T-cell (primary cell): ENCODE data around the gene BIK. TPM values are rescaled to one million over a fixed set of nuclear protein-coding genes. Genes with fewer than 3 reads are reported as not detected.
A peak's percentile ranks its signal among the peaks of the same experiment; 100 is the strongest.

Experiments
- ATAC-seq, 4 experiments: fragments of 200-7000 bp in 3 of 4; fragments of 150-1000 bp in 1 of 4; cut with Tn5 transposase; replicated peaks in 1 of 4; 1 replicate in 3 of 4; 2 replicates in 1 of 4; pipeline ENCODE4 v1.10.0; 2021; ENCODE audit warnings: moderate library complexity in 3 of 4, mild to moderate bottlenecking in 2 of 4, moderate number of reproducible peaks in 1 of 4
- CTCF ChIA-PET, 2 donors: fragments of 300-600 bp; sonication (Branson Sonifier 250); formaldehyde crosslinking; loops; one replicate each; lab custom pipeline; 2022; ENCODE audit warnings: antibody characterized with exemption in 2 of 2; lab: Charles Lee
- POLR2A ChIA-PET, 2 donors: fragments of 300-600 bp; sonication (Branson Sonifier 250); formaldehyde crosslinking; loops; one replicate each; lab custom pipeline; 2022; ENCODE audit warnings: antibody characterized with exemption in 2 of 2; lab: Charles Lee
- DNase-seq, 35 experiments: peaks; one replicate each; pipeline versions ENCODE4 v3.0.0 to v3.0.0-alpha.2; 2013 to 2023
- H3K27ac ChIP-seq: one replicate; pipeline ENCODE4 v1.5.1; 2013; ENCODE audit warnings: low read length
- H3K27me3 ChIP-seq, 2 experiments: replicated peaks in 1 of 2; 1 replicate in 1 of 2; 2 replicates in 1 of 2; pipeline versions ENCODE4 v1.6.1 to v1.7.0; 2013; ENCODE audit warnings: low read length in 1 of 2, mixed read lengths in 1 of 2; ENCODE audit not compliant: control insufficient read depth in 2 of 2, insufficient read depth in 2 of 2; ENCODE audit errors: extremely low read depth in 1 of 2
- H3K36me3 ChIP-seq, 2 donors: 1 replicate in 1 of 2; 2 replicates in 1 of 2; pipeline versions ENCODE4 v1.6.1 to v1.7.0; 2013; ENCODE audit warnings: low read length in 1 of 2; ENCODE audit not compliant: control insufficient read depth in 2 of 2, insufficient read depth in 1 of 2; ENCODE audit errors: extremely low read depth in 1 of 2
- H3K4me1 ChIP-seq, 2 experiments: 1 replicate in 1 of 2; 2 replicates in 1 of 2; pipeline versions ENCODE4 v1.6.1 to v1.7.0; 2013; ENCODE audit warnings: low read length in 2 of 2, mixed read lengths in 1 of 2; ENCODE audit not compliant: insufficient read depth in 2 of 2, control insufficient read depth in 1 of 2; ENCODE audit errors: extremely low read depth in 1 of 2
- H3K4me3 ChIP-seq, 2 donors: 1 replicate in 1 of 2; 2 replicates in 1 of 2; pipeline versions ENCODE4 v1.5.1 to v1.7.0; 2013; ENCODE audit warnings: mild to moderate bottlenecking in 2 of 2, low read length in 1 of 2, moderate library complexity in 1 of 2; ENCODE audit not compliant: control insufficient read depth in 1 of 2; ENCODE audit errors: extremely low read depth in 1 of 2
- H3K9me3 ChIP-seq: 2 replicates; pipeline ENCODE4 v1.7.0; 2013
- H3K27ac Mint-ChIP-seq, 2 donors: one replicate each; pipeline ENCODE4 v1.8.0; 2020 to 2021; ENCODE audit warnings: mild to moderate bottlenecking in 2 of 2, mixed read lengths in 2 of 2
- H3K27me3 Mint-ChIP-seq, 2 donors: one replicate each; pipeline ENCODE4 v1.8.0; 2021 to 2022; ENCODE audit warnings: mixed read lengths in 2 of 2
- H3K36me3 Mint-ChIP-seq: one replicate; pipeline ENCODE4 v1.8.0; 2021; ENCODE audit warnings: mixed read lengths
- H3K4me1 Mint-ChIP-seq, 3 donors: one replicate each; pipeline ENCODE4 v1.8.0; 2020 to 2022; ENCODE audit warnings: mixed read lengths in 3 of 3, mild to moderate bottlenecking in 1 of 3
- H3K4me3 Mint-ChIP-seq, 3 donors: one replicate each; pipeline ENCODE4 v1.8.0; 2020 to 2022; ENCODE audit warnings: mild to moderate bottlenecking in 3 of 3, mixed read lengths in 3 of 3, moderate library complexity in 3 of 3
- H3K9me3 Mint-ChIP-seq, 3 donors: one replicate each; pipeline ENCODE4 v1.8.0; 2020 to 2022; ENCODE audit warnings: mixed read lengths in 3 of 3
- WGBS: methylation state at CpG from one replicate; pipeline ENCODE4 v1.1.5; 2013; ENCODE audit warnings: missing lambda C conversion rate; ENCODE audit not compliant: insufficient coverage; 5-methylcytosine and 5-hydroxymethylcytosine counted together
- total RNA-seq, 35 experiments: library from RNA in 6 of 35; stranded (reverse) in 6 of 35; fragments of 120-200 nt in 1 of 35; gene quantifications; one replicate each; pipeline versions ENCODE4 v1.2.1 to v1.2.4 and lab custom pipeline; 2013 to 2026

BIK gene
- total RNA-seq, 5 donors from 2014 or later (not counting 1 experiment from before 2014, with no cell fraction given): 2.0 to 3.2 (median 2.7) TPM

- WGBS: 69% methylated on average over 2 of the region's 6 CpGs
- ATAC-seq: peak in 1 of 4 experiments; percentile 10
- no peak overlapping the region for H3K27ac Mint-ChIP-seq
Measured at GRCh38 chr22:43090130-43090789, 20.3 kb upstream of the BIK start.

GRCh38 chr22:43092085-43092484, 18.5 kb upstream of the BIK start:
- no peaks in the 10 kb centered on the region for H3K36me3 Mint-ChIP-seq
- H3K27ac Mint-ChIP-seq: no peak overlapping the region
- H3K27me3 Mint-ChIP-seq: no peaks in the 10 kb centered on the region
- H3K9me3 ChIP-seq: no peaks in the 10 kb centered on the region
- peaks cover 8 to 12% (median 11%) of the 10 kb centered on the region in 3 donors for H3K4me1 Mint-ChIP-seq
- CTCF ChIA-PET: interaction anchor here (0.5 to 0.6 kb wide), 3 partner anchors 19 to 296 kb away, joined by 3 to 6 read pairs (median 3); no protein-coding TSS in a partner anchor
- H3K36me3 ChIP-seq: no peaks in the 10 kb centered on the region
- H3K27me3 ChIP-seq: peaks cover 0 to 2% of the 10 kb centered on the region in 2 experiments
- DNase-seq: no peak
- no peak overlapping the region for H3K4me3 ChIP-seq
- no peak overlapping the region for H3K27ac ChIP-seq
- POLR2A ChIA-PET: no interaction called here
- no peak overlapping the region for H3K4me3 Mint-ChIP-seq
- H3K4me1 ChIP-seq: peaks cover 5 to 20% of the 10 kb centered on the region in 2 experiments
- H3K9me3 Mint-ChIP-seq: peaks cover 0 to 7% (median 6%) of the 10 kb centered on the region in 3 donors
- 39% methylated on average over 8 of the region's 9 CpGs for WGBS
- ATAC-seq: no peak

More at GRCh38 chr22:43090130-43090789, 20.3 kb upstream of the BIK start:
- POLR2A ChIA-PET: no interaction called here
- Histone ChIP-seq H3K4me3 (no peak overlapping the region), H3K27me3 (peaks cover 0 to 2% of the 10 kb centered on the region in 2 experiments), H3K9me3 (no peaks in the 10 kb centered on the region), H3K27ac (no peak overlapping the region), H3K4me1 (peaks cover 5 to 35% of the 10 kb centered on the region in 2 experiments), H3K36me3 (no peaks in the 10 kb centered on the region)
- no peaks in the 10 kb centered on the region for H3K36me3 Mint-ChIP-seq
- peak in 22 of 35 experiments; percentile 5 to 64 (median 24) for DNase-seq
- peak overlapping the region; percentile 18 to 47 (median 45) for H3K4me3 Mint-ChIP-seq
- H3K27me3 Mint-ChIP-seq: no peaks in the 10 kb centered on the region
- H3K4me1 Mint-ChIP-seq: peaks cover 17 to 23% (median 19%) of the 10 kb centered on the region in 3 donors
- CTCF ChIA-PET: interaction anchor here in 1 of 2 donors (0.6 kb wide), 1 partner anchor 164 kb away, joined by 3 read pairs; no protein-coding TSS in a partner anchor
- H3K9me3 Mint-ChIP-seq: no peaks in the 10 kb centered on the region

GRCh38 chr22:43094085-43094484, 16.5 kb upstream of the BIK start:
- Mint-ChIP-seq H3K36me3 (no peaks in the 10 kb centered on the region), H3K4me3 (no peak overlapping the region), H3K4me1 (peaks cover 0 to 6% (median 6%) of the 10 kb centered on the region in 3 donors), H3K9me3 (peaks cover 0 to 7% (median 6%) of the 10 kb centered on the region in 3 donors), H3K27me3 (no peaks in the 10 kb centered on the region), H3K27ac (no peak overlapping the region)
- no peak overlapping the region for H3K27ac ChIP-seq
- H3K27me3 ChIP-seq: peaks cover 0 to 2% of the 10 kb centered on the region in 2 experiments
- ATAC-seq (no peak), DNase-seq (peak in 1 of 35 experiments; percentile 15)
- no peaks in the 10 kb centered on the region for H3K36me3 ChIP-seq
- POLR2A ChIA-PET: no interaction called here
- H3K4me3 ChIP-seq: no peak overlapping the region
- peaks cover 2 to 10% of the 10 kb centered on the region in 2 experiments for H3K4me1 ChIP-seq
- WGBS: 75% methylated on average over 3 of the region's 7 CpGs
- CTCF ChIA-PET: no interaction called here
- H3K9me3 ChIP-seq: no peaks in the 10 kb centered on the region

GRCh38 chr22:43094551-43094950, 16.0 kb upstream of the BIK start:
- POLR2A ChIA-PET: no interaction called here
- Mint-ChIP-seq H3K27me3 (no peaks in the 10 kb centered on the region), H3K27ac (no peak overlapping the region), H3K36me3 (no peaks in the 10 kb centered on the region), H3K9me3 (peaks cover 0 to 7% (median 6%) of the 10 kb centered on the region in 3 donors), H3K4me3 (no peak overlapping the region), H3K4me1 (peaks cover 0 to 4% (median 4%) of the 10 kb centered on the region in 3 donors)
- 88% methylated on average over 3 of the region's 4 CpGs for WGBS
- Histone ChIP-seq H3K36me3 (no peaks in the 10 kb centered on the region), H3K4me1 (peaks cover under 1 to 7% of the 10 kb centered on the region in 2 experiments), H3K9me3 (no peaks in the 10 kb centered on the region), H3K27ac (no peak overlapping the region), H3K27me3 (peaks cover 0 to 2% of the 10 kb centered on the region in 2 experiments), H3K4me3 (no peak overlapping the region)
- ATAC-seq (no peak), DNase-seq (no peak)
- CTCF ChIA-PET: no interaction called here

GRCh38 chr22:43096420-43096819, 14.1 kb upstream of the BIK start:
- H3K9me3 ChIP-seq: no peaks in the 10 kb centered on the region
- DNase-seq: no peak
- ATAC-seq: no peak
- H3K4me1 ChIP-seq: no peaks in the 10 kb centered on the region
- H3K36me3 ChIP-seq: no peaks in the 10 kb centered on the region
- peaks cover 0 to 2% of the 10 kb centered on the region in 2 experiments for H3K27me3 ChIP-seq
- no CpG with 5 or more reads among the region's 8 CpGs for WGBS
- Mint-ChIP-seq H3K4me3 (no peak overlapping the region), H3K4me1 (no peaks in the 10 kb centered on the region), H3K27ac (no peak overlapping the region), H3K36me3 (no peaks in the 10 kb centered on the region), H3K9me3 (peaks cover 0 to 7% (median 6%) of the 10 kb centered on the region in 3 donors), H3K27me3 (no peaks in the 10 kb centered on the region)
- ChIA-PET CTCF (no interaction called here), POLR2A (no interaction called here)
- no peak overlapping the region for H3K27ac ChIP-seq
- H3K4me3 ChIP-seq: no peak overlapping the region

GRCh38 chr22:43098356-43098755, 12.2 kb upstream of the BIK start:
- WGBS: 61% methylated on average over 2 of the region's 4 CpGs
- Histone ChIP-seq H3K27ac (no peak overlapping the region), H3K4me1 (no peaks in the 10 kb centered on the region), H3K36me3 (no peaks in the 10 kb centered on the region), H3K4me3 (no peak overlapping the region), H3K9me3 (no peaks in the 10 kb centered on the region), H3K27me3 (peaks cover 0 to 2% of the 10 kb centered on the region in 2 experiments)
- DNase-seq (no peak), ATAC-seq (no peak)
- Mint-ChIP-seq H3K4me3 (no peak overlapping the region), H3K9me3 (peaks cover 0 to 7% (median 6%) of the 10 kb centered on the region in 3 donors), H3K4me1 (no peaks in the 10 kb centered on the region), H3K27ac (no peak overlapping the region), H3K36me3 (no peaks in the 10 kb centered on the region), H3K27me3 (no peaks in the 10 kb centered on the region)
- ChIA-PET POLR2A (interaction anchor here in 1 of 2 donors (0.6 kb wide), 1 partner anchor 29 kb away, joined by 3 read pairs; no protein-coding TSS in a partner anchor), CTCF (no interaction called here)
